Kidney (tissue), 14 donors: Measurements from ENCODE around the gene STEAP1B. TPM values are rescaled to one million over a fixed set of nuclear protein-coding genes. Genes with fewer than 3 reads are reported as not detected.
A peak's percentile ranks its signal among the peaks of the same experiment; 100 is the strongest.

Experiments used
- DNase-seq, 5 donors: peaks; one replicate each; pipeline ENCODE4 v3.0.0-alpha.2; 2013 to 2020
- FAIRE-seq: peaks from 2 replicates; lab custom pipeline; 2012; peaks lifted over from hg19 to GRCh38; lab: Jason Lieb, UNC
- H3K27ac ChIP-seq, 2 donors: one replicate each; pipeline ENCODE4 v1.7.0; 2013; ENCODE audit warnings: low read depth in 2 of 2, low read length in 2 of 2, inconsistent platforms in 1 of 2
- H3K27me3 ChIP-seq: one replicate; pipeline ENCODE4 v1.7.1; 2013; ENCODE audit warnings: low read length, inconsistent platforms; ENCODE audit not compliant: control insufficient read depth, insufficient read depth
- H3K36me3 ChIP-seq, 3 donors: one replicate each; pipeline versions ENCODE4 v1.7.0 to v1.7.1; 2013; ENCODE audit warnings: low read length in 3 of 3, control low read depth in 1 of 3, inconsistent platforms in 1 of 3; ENCODE audit not compliant: insufficient read depth in 3 of 3, control insufficient read depth in 2 of 3
- H3K4me1 ChIP-seq, 3 donors: one replicate each; pipeline versions ENCODE4 v1.7.0 to v1.7.1; 2013; ENCODE audit warnings: low read length in 3 of 3, inconsistent platforms in 1 of 3, low read depth in 1 of 3; ENCODE audit not compliant: control insufficient read depth in 2 of 3, insufficient read depth in 2 of 3
- H3K4me3 ChIP-seq, 3 donors: one replicate each; pipeline versions ENCODE4 v1.7.0 to v1.8.1; 2013; ENCODE audit warnings: low read length in 3 of 3, control low read depth in 1 of 3, inconsistent platforms in 1 of 3
- H3K9ac ChIP-seq, 3 donors: one replicate each; pipeline versions ENCODE4 v1.7.0 to v1.7.1; 2013; ENCODE audit warnings: low read length in 3 of 3, control low read depth in 1 of 3, inconsistent platforms in 1 of 3
- H3K9me3 ChIP-seq, 3 donors: one replicate each; pipeline versions ENCODE4 v1.7.0 to v1.7.1; 2013; ENCODE audit warnings: low read length in 3 of 3, control low read depth in 1 of 3, inconsistent platforms in 1 of 3; ENCODE audit not compliant: control insufficient read depth in 2 of 3, insufficient read depth in 1 of 3
- intact Hi-C: fragments of 100-400 bp; cut with DNase I; formaldehyde crosslinking; loops from one replicate; pipeline ENCODE4 v1.11.1; 2022
- polyA plus RNA-seq: library from polyadenylated mRNA; stranded (reverse); fragments of 350-450 nt; fragmentation: Illumina TruSeq; extraction: RNeasy Lipid Tissue Mini Kit (QIAGEN cat#74804); gene quantifications from one replicate; pipeline ENCODE4 v1.2.3, GENCODE V29; 2014; ENCODE audit warnings: low read depth, low replicate concordance; ENCODE audit not compliant: insufficient read depth
- total RNA-seq: library from RNA; stranded (reverse); fragmentation: NEBNext Ultra II Directional; extraction: Animal tissue kit (Norgen Biotek cat#: 25700); gene quantifications from one replicate; pipeline ENCODE4 v1.2.1, GENCODE V29; 2021
- TF ChIP-seq, protein P1 (sequence below): IDR thresholded peaks from 3 replicates; pipeline ENCODE4 v1.5.1; 2012; ENCODE audit warnings: mild to moderate bottlenecking, moderate library complexity, borderline replicate concordance; ENCODE audit not compliant: insufficient read depth; ENCODE audit errors: extremely low read depth
- donor health status: control.
- donor health status: control.
- donor health status: control.
- donor health status: control.
- donor health status: control.
- donor health status: DM: yes; HTN: yes; CAD: no.
- donor health status: Normal renal cell carcinoma (clear cell type).

STEAP1B gene
- total and polyA plus RNA-seq, 2 donors from 2014 or later = 0.79 TPM; not detected in 1

DNA sequence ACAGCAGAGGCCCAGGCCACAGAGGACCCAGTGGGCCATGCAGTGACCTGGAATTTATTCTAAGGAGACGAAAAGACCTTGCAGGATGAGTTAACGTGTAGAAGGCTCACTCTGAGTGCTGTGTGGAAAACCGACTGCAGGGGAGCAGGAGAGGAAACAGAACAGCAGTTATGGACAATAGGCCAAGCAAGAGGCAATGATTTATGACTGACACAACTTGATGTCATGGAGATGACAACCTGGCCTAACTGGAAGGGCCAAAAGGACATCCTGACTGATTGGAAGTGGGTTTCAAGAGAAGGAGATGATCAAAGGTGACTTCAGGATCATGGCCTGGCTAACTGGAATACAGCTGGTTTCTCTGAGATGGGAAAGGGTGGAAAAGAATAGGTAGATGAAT, 72.9 kb downstream of the STEAP1B start:
- no peaks in the 10 kb centered on the region for H3K4me1 ChIP-seq
- DNase-seq = peak in 1 of 5 donors; percentile 7
- no peak overlapping the region for H3K27ac ChIP-seq
- H3K36me3 ChIP-seq = no peaks in the 10 kb centered on the region
- intact Hi-C loops = no loop called here
- no peak overlapping the region for H3K4me3 ChIP-seq
- TF ChIP-seq, protein P1, sequence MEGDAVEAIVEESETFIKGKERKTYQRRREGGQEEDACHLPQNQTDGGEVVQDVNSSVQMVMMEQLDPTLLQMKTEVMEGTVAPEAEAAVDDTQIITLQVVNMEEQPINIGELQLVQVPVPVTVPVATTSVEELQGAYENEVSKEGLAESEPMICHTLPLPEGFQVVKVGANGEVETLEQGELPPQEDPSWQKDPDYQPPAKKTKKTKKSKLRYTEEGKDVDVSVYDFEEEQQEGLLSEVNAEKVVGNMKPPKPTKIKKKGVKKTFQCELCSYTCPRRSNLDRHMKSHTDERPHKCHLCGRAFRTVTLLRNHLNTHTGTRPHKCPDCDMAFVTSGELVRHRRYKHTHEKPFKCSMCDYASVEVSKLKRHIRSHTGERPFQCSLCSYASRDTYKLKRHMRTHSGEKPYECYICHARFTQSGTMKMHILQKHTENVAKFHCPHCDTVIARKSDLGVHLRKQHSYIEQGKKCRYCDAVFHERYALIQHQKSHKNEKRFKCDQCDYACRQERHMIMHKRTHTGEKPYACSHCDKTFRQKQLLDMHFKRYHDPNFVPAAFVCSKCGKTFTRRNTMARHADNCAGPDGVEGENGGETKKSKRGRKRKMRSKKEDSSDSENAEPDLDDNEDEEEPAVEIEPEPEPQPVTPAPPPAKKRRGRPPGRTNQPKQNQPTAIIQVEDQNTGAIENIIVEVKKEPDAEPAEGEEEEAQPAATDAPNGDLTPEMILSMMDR = no peak
- no peak overlapping the region for H3K9ac ChIP-seq
- H3K9me3 ChIP-seq = no peaks in the 10 kb centered on the region
- H3K27me3 ChIP-seq = no peaks in the 10 kb centered on the region
- no peak for FAIRE-seq

DNA sequence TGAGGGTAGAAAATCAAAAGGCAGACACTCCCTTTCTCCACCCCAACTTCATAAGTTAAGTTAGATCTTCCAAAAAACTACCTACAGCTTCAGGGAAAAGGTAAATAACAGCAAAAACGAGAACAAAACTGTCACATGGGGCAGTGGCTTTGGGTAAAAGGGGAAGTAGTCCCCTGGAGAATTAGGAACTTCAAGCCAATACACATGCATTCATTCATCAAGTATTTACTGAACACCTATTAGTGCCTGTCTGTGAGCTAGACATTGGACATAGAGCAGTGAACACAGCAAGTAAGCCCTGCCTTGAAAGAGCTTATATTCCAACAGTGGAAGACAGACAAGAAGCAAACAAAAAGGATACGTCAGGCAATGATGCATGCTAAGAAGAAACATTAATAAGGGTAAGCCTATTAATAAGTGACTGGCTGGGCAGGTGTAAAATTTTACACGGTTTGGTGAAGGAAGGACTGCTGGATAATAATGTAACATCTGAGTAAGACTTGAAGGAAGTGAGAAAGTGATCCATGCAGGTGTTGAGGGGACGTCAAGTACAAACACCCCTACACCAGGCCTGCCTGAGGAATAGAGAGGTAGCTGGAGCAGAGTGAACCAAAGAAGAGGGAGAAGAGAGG, 73.4 kb downstream of the STEAP1B start:
- H3K27ac ChIP-seq = no peak overlapping the region
- H3K4me1 ChIP-seq = no peaks in the 10 kb centered on the region
- H3K36me3 ChIP-seq = no peaks in the 10 kb centered on the region
- H3K9ac ChIP-seq = no peak overlapping the region
- intact Hi-C loops = no loop called here
- no peaks in the 10 kb centered on the region for H3K9me3 ChIP-seq
- no peak overlapping the region for H3K4me3 ChIP-seq
- TF ChIP-seq, protein P1 = no peak
- DNase-seq (no peak), FAIRE-seq (no peak)
- no peaks in the 10 kb centered on the region for H3K27me3 ChIP-seq

DNA sequence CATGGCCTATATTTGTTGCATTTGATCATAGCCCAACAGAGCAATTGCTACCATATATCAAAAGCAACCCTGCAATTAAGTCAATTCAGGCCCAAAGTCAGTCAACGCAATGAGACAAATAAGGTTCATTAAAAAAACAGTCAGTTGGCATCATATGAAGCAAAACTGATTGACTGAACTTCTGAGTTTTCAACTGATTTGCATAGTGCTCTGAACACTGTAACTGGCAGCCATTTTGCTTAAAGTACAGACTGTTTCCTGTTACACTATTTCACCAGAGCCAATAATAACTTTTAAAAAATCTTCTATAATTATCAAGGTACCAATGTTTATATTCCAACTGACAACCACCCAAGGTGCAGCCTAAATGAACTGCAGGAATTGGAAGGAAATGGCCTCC, 74.6 kb downstream of the STEAP1B start:
- FAIRE-seq = no peak
- TF ChIP-seq, protein P1 = no peak
- H3K9me3 ChIP-seq = no peaks in the 10 kb centered on the region
- no peak overlapping the region for H3K4me3 ChIP-seq
- intact Hi-C loops = no loop called here
- no peak overlapping the region for H3K9ac ChIP-seq
- H3K36me3 ChIP-seq = no peaks in the 10 kb centered on the region
- no peak for DNase-seq
- no peaks in the 10 kb centered on the region for H3K4me1 ChIP-seq
- H3K27me3 ChIP-seq = no peaks in the 10 kb centered on the region
- no peak overlapping the region for H3K27ac ChIP-seq
